Stimulated activated naive CD4-positive, alpha-beta T cell (primary cell): ENCODE measurements around the gene CHRM5.

Source experiments
- DNase-seq, 6 experiments: peaks; one replicate each; lab custom pipeline; 2025; lab: John Stamatoyannopoulos, UW

CHRM5 gene

GRCh38 chr15:33968224-33968623, at the start of gene CHRM5:
Gene CHRM5, plus strand, starts transcription at chr15:33968497. Its CDS starts 94,221 bp downstream, at chr15:34062718.
- DNase-seq = no peak

GRCh38 chr15:33923446-33923845, 44.9 kb upstream of the CHRM5 start:
- DNase-seq = no peak

GRCh38 chr15:33926260-33926659, 42.0 kb upstream of the CHRM5 start:
- no peak for DNase-seq

- DNase-seq = no peak
Observed at GRCh38 chr15:33932734-33933133, 35.6 kb upstream of the CHRM5 start.

GRCh38 chr15:33934396-33934795, 33.9 kb upstream of the CHRM5 start:
- DNase-seq = no peak

- DNase-seq = no peak
Observed at GRCh38 chr15:33934921-33935320, 33.4 kb upstream of the CHRM5 start.

GRCh38 chr15:33941279-33942063, 26.8 kb upstream of the CHRM5 start:
- DNase-seq = no peak

- DNase-seq = no peak
Observed at GRCh38 chr15:33946152-33946551, 22.1 kb upstream of the CHRM5 start.

GRCh38 chr15:33955945-33956344, 12.4 kb upstream of the CHRM5 start:
- no peak for DNase-seq

- no peak for DNase-seq
Observed at GRCh38 chr15:33956397-33956796, 11.9 kb upstream of the CHRM5 start.

- no peak for DNase-seq
Observed at GRCh38 chr15:33959844-33960548, 8.3 kb upstream of the CHRM5 start.

GRCh38 chr15:33960549-33960935, 7.8 kb upstream of the CHRM5 start:
- DNase-seq = no peak

- DNase-seq = no peak
Observed at GRCh38 chr15:33963831-33964664, 4.2 kb upstream of the CHRM5 start.

GRCh38 chr15:33964665-33965040, 3.6 kb upstream of the CHRM5 start:
- no peak for DNase-seq

- no peak for DNase-seq
Observed at GRCh38 chr15:33968821-33969220, 524 bp downstream of the CHRM5 start.

GRCh38 chr15:33971811-33972210, 3.5 kb downstream of the CHRM5 start:
- no peak for DNase-seq

- DNase-seq = no peak
Observed at GRCh38 chr15:33975022-33975565, 6.8 kb downstream of the CHRM5 start.

GRCh38 chr15:33980159-33980558, 11.9 kb downstream of the CHRM5 start:
- DNase-seq = no peak

GRCh38 chr15:33982516-33982915, 14.2 kb downstream of the CHRM5 start:
- no peak for DNase-seq

- DNase-seq = no peak
Observed at GRCh38 chr15:33985287-33985686, 17.0 kb downstream of the CHRM5 start.

- no peak for DNase-seq
Observed at GRCh38 chr15:33985751-33986150, 17.5 kb downstream of the CHRM5 start.

- no peak for DNase-seq
Observed at GRCh38 chr15:33987444-33987843, 19.1 kb downstream of the CHRM5 start.
